Dendritic cell treated with granulocyte-macrophage colony-stimulating factor and Interleukin-4, amounts not matched to agents 40 ng/mL and 50 ng/mL, for 4 days (primary cell): Measurements from ENCODE around the gene ZBTB46.
A peak's percentile ranks its signal among the peaks of the same experiment; 100 is the strongest.
"Not testable (repeated sequence)": the region's sequence is repeated elsewhere in the genome, so short reads cannot be mapped to it uniquely, and the experiment has no call there.

ENCODE experiments used
- H3K27ac Mint-ChIP-seq: one replicate; pipeline ENCODE4 v1.8.0; 2022; ENCODE audit warnings: mild to moderate bottlenecking, mixed read lengths
- H3K27me3 Mint-ChIP-seq: one replicate; pipeline ENCODE4 v1.8.0; 2022; ENCODE audit warnings: mild to moderate bottlenecking, mixed read lengths
- H3K36me3 Mint-ChIP-seq: one replicate; pipeline ENCODE4 v1.8.0; 2022; ENCODE audit warnings: low read depth, mixed read lengths
- H3K4me1 Mint-ChIP-seq: one replicate; pipeline ENCODE4 v1.8.0; 2022; ENCODE audit warnings: low read depth, mixed read lengths
- H3K4me3 Mint-ChIP-seq: one replicate; pipeline ENCODE4 v1.8.0; 2022; ENCODE audit warnings: mild to moderate bottlenecking, moderate library complexity, mixed read lengths
- H3K9me3 Mint-ChIP-seq: one replicate; pipeline ENCODE4 v1.8.0; 2022; ENCODE audit warnings: mixed read lengths
- intact Hi-C: fragments of 100-400 bp; cut with micrococcal nuclease; formaldehyde crosslinking; loops from one replicate; pipeline ENCODE4 v1.15.0; 2022

Gene ZBTB46

DNA sequence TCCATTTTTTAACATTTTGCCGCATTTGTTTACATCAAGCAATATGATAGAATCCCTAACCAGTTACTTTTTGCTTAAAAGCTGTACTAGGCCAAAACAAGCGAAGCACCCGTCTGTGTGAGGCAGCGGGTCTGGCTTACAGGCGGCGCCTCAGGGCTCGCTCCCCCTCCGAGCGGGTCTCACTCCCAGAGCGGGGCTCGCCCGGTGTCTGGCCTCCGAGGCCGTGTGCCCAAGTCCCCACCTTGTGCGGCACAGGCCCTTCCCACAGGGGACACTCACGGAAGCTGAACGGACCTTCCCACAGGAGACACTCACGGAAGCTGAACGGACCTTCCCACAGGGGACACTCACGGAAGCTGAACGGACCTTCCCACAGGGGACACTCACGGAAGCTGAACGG lies 23.4 kb downstream of the ZBTB46 start:
- intact Hi-C loops, result no loop called here

DNA sequence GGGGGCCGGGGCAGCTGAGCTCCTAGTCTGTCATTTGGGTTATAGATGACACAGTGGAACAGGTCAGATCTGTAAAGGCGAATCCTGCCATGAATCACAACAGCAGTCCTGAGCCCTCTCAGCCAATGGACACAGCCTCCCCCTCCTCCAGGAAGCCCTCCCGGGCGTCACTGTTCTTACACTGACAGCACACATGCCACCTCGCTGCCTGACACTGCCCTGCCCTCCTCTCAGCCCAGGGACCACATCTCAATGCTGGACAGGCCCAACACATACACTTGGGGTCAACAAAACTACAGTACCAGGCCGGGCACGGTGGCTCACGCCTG lies 26.8 kb downstream of the ZBTB46 start:
- H3K4me1 Mint-ChIP-seq, result peaks cover 60% of the 10 kb centered on the region
- H3K27ac Mint-ChIP-seq, result peak overlapping the region; percentile 100
- no peaks in the 10 kb centered on the region for H3K9me3 Mint-ChIP-seq
- intact Hi-C loops, result no loop called here
- H3K4me3 Mint-ChIP-seq, result peak overlapping the region; percentile 83
- peaks cover 50% of the 10 kb centered on the region for H3K36me3 Mint-ChIP-seq
- H3K27me3 Mint-ChIP-seq, result no peaks in the 10 kb centered on the region

More for the DNA sequence above, 23.4 kb downstream of the ZBTB46 start:
- Mint-ChIP-seq H3K4me3 (no peak overlapping the region), H3K9me3 (no peaks in the 10 kb centered on the region), H3K27ac (no peak overlapping the region), H3K27me3 (no peaks in the 10 kb centered on the region), H3K36me3 (peaks cover 39% of the 10 kb centered on the region), H3K4me1 (peaks cover 42% of the 10 kb centered on the region)

DNA sequence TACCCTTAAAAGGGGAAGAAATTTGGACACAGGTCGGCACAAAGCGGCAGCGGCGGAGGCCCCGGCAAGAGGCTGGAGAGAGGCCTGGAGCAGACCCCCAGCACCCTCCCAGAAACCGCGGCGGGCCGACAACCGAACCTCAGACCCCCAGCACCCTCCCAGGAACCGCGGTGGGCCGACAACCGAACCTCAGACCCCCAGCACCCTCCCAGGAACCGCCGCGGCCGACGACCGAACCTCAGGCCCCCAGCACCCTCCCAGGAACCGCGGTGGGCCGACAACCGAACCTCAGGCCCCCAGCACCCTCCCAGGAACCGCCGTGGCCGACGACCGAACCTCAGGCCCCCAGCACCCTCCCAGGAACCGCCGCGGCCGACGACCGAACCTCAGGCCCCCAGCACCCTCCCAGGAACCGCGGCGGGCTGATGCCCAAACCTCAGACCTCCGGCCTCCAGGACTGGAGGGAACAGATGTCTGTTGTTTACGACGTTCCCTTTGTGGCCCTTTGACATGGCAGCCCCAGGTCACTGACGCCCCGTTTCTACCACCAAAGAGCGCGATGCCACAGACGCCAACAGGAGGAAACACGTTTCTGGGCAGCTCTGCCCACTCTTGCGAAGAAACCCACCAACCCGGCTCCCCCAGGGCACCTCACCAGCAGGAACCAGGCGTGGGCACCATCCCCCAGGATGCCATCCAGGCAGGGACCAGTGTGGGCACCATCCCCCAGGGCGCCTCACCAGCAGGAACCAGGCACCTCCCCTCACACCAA lies 28.4 kb downstream of the ZBTB46 start:
- H3K9me3 Mint-ChIP-seq, result no peaks in the 10 kb centered on the region
- intact Hi-C loops, result no loop called here
- H3K27me3 Mint-ChIP-seq, result no peaks in the 10 kb centered on the region
- peaks cover 40% of the 10 kb centered on the region for H3K36me3 Mint-ChIP-seq
- H3K4me3 Mint-ChIP-seq, result peak overlapping the region; percentile 83
- peak overlapping the region; percentile 100 for H3K27ac Mint-ChIP-seq
- H3K4me1 Mint-ChIP-seq, result peaks cover 64% of the 10 kb centered on the region

DNA sequence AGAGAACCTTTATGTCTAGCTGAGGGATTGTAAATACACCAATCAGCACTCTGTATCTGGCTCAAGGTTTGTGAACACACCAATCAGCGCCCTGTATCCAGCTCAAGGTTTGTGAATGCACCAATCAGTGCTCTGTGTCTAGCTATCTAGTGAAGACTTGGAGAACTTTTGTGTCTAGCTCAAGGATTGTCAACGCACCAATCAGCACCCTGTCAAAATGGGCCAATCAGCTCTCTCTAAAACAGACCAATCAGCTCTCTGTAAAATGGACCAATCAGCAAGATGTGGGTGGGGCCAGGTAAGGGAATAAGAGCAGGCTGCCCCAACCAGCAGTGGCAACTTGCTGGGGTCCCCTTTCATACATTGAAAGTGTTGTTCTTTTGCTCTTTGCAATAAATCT lies 29.9 kb downstream of the ZBTB46 start:
- peaks cover 68% of the 10 kb centered on the region for H3K4me1 Mint-ChIP-seq
- H3K4me3 Mint-ChIP-seq, intact Hi-C loops, H3K27me3 Mint-ChIP-seq, H3K9me3 Mint-ChIP-seq: not testable (repeated sequence)
- H3K36me3 Mint-ChIP-seq, result peaks cover 37% of the 10 kb centered on the region
- H3K27ac Mint-ChIP-seq, result peak overlapping the region; percentile 73

DNA sequence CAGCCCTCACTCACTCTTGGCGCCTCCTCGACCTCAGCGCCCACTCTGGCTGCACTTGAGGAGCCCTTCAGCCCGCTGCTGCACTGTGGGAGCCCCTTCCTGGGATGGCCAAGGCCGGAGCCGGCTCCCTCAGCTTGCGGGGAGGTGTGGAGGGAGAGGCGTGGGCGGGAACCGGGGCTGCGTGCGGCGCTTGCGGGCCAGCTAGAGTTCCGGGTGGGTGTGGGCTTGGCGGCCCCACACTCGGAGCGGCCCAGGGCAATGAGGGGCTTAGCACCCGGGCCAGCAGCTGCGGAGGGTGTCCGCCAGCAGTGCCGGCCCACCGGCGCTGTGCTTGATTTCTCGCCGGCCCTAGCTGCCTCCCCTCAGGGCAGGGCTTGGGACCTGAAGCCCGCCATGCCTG lies 30.7 kb downstream of the ZBTB46 start:
- Mint-ChIP-seq H3K36me3 (peaks cover 44% of the 10 kb centered on the region), H3K27ac (peak overlapping the region; percentile 73), H3K4me1 (peaks cover 71% of the 10 kb centered on the region)
- H3K9me3 Mint-ChIP-seq, H3K27me3 Mint-ChIP-seq, intact Hi-C loops, H3K4me3 Mint-ChIP-seq: not testable (repeated sequence)

DNA sequence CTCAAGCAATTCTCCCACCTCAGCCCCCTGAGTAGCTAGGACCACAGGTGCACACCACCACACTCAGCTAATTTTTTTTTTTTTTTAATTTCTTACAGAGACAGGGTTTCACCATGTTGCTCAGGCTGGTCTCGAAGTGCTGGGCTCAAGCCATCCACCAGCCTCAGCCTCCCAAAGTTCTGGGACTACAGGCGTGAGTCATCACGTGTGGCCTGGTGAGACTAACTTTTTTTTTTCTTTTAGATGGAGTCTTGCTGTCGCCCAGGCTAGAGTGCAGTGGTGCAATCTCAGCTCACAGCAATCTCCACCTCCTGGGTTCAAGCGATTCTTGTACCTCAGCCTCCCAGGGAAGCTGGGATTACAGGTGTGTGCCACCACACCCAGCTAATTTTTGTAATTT lies 31.9 kb downstream of the ZBTB46 start:
- Mint-ChIP-seq H3K36me3 (peaks cover 50% of the 10 kb centered on the region), H3K4me1 (peaks cover 64% of the 10 kb centered on the region)
- H3K27ac Mint-ChIP-seq, H3K9me3 Mint-ChIP-seq, H3K27me3 Mint-ChIP-seq, intact Hi-C loops, H3K4me3 Mint-ChIP-seq: not testable (repeated sequence)

DNA sequence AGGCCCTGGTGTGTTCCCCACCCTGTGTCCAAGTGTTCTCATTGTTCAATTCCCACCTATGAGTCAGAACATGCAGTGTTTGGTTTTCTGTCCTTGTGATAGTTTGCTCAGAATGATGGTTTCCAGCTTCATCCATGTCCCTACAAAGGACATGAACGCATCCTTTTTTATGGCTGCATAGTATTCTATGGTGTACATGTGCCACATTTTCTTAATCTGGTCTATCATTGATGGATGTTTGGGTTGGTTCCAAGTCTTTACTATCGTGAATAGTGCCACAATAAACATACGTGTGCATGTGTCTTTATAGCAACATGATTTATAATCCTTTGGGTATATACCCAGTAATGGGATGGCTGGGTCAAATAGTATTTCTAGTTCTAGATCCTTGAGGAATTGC lies 33.9 kb downstream of the ZBTB46 start:
- Mint-ChIP-seq H3K36me3 (peaks cover 58% of the 10 kb centered on the region), H3K4me1 (peaks cover 46% of the 10 kb centered on the region)
- intact Hi-C loops, H3K4me3 Mint-ChIP-seq, H3K27me3 Mint-ChIP-seq, H3K27ac Mint-ChIP-seq, H3K9me3 Mint-ChIP-seq: not testable (repeated sequence)

DNA sequence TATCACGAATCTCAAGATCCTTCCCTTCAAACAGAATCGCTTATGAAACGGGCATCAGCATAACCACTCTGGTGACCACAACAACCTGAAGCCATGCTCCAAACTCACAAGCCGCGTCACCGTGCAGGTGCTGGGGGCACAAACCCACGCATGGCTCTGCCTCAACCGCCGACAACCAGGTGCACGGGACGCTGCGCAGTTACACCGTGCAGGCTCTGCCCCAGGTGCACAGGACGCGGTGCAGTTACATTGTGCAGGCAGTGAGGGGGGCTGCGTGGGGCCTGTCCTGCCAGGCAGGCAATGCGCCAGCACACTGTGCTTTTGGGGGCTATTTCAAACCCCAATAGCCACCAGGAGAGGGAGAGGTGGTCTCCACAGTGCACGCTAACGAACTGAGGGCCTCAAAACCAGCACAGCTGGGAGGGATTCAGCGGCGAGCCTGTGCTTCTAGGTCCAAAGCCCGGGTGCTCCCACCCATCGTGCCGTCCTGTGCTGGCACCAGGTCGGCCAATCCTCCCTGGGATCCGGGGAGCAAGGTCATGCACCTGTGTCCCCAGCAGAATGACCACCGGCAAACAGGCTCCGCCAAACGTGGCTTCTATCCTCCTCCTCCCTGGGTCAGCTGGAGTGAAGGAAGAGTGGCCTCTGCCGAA lies 35.8 kb downstream of the ZBTB46 start:
- peaks cover 29% of the 10 kb centered on the region for H3K4me1 Mint-ChIP-seq
- intact Hi-C loops, result no loop called here

DNA sequence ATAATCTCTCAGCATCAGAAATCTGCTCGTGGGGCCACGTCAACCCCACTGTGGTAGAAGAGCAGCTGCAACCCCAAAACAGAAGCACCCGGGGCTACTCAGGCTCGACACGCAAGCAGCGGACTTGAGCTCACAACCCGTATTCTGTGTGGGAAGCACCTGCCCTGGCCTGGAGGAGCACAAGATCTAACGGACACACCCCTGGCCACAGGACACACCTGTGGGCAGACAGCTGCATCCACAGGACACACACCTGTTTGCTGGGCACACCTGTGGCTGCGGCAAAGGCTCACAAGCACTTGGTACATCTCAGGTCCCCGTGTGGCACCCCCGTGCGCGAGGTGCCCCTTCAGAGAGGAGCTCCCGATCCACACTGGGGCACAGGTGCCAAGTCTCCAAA lies 36.5 kb downstream of the ZBTB46 start:
- intact Hi-C loops, result no loop called here
- Mint-ChIP-seq H3K4me3 (no peak overlapping the region), H3K9me3 (no peaks in the 10 kb centered on the region), H3K27me3 (peaks cover 10% of the 10 kb centered on the region), H3K4me1 (peaks cover 22% of the 10 kb centered on the region), H3K36me3 (peaks cover 60% of the 10 kb centered on the region), H3K27ac (no peak overlapping the region)

More for the DNA sequence above, 35.8 kb downstream of the ZBTB46 start:
- H3K4me3 Mint-ChIP-seq, result no peak overlapping the region
- peaks cover 10% of the 10 kb centered on the region for H3K27me3 Mint-ChIP-seq
- no peak overlapping the region for H3K27ac Mint-ChIP-seq
- H3K9me3 Mint-ChIP-seq, result no peaks in the 10 kb centered on the region
- peaks cover 60% of the 10 kb centered on the region for H3K36me3 Mint-ChIP-seq

DNA sequence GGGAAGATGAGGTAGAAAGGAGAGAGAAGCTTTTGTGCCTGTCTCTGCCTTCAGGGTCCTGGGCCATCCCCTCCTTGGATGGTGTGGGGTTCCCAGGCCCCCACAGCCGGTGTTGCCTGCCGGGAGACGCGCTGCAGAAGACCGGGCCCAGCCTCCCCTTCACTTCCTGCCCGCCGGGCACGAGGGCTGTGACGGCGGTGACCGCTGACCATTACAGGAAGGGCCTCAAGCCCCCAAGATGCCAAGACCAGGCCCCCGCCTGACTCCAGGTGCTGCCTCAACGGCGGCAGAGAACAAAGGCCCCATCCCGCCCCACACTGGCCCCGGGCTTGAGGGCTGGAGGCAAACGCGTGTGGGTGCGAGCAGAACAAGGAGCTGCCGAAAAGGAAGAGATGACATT lies 38.2 kb downstream of the ZBTB46 start:
- H3K27ac Mint-ChIP-seq, result no peak overlapping the region
- H3K4me1 Mint-ChIP-seq, result peaks cover 18% of the 10 kb centered on the region
- peaks cover 74% of the 10 kb centered on the region for H3K36me3 Mint-ChIP-seq
- no peak overlapping the region for H3K4me3 Mint-ChIP-seq
- H3K9me3 Mint-ChIP-seq, result no peaks in the 10 kb centered on the region
- H3K27me3 Mint-ChIP-seq, result peaks cover 10% of the 10 kb centered on the region
- intact Hi-C loops, result no loop called here

DNA sequence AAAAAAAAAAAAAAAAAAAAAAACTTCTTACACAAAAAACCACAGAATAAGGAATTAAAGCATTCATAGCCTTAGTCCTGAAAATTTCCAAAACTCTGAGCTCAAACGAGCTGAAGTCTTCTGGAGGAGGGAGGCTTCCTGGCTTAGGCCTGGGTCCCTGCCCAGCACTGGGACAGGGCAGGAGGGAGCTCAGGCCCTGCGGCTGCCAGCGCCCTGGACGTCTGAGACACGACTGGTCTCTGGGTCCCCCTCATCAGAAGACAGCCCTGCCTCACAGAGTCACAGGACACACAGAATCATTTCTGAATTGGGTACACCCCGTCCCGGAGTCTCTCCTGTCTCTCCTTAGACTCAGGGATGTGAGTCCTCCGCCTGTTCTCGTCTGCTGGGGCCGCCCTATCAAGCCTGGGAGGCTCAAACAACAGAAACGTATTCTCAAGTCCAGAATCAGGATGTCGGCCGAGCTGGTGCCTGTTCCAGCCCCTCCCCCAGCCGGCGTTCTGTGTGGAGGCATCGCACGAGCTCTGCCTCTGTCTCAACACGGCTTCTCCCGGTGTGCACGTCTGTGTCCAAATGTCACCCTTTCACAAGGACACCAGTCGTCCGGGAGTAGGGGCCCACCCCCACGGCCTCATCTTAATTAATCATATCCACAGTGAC lies 39.4 kb downstream of the ZBTB46 start:
- intact Hi-C loops, result no loop called here
- H3K9me3 Mint-ChIP-seq, result no peaks in the 10 kb centered on the region
- no peak overlapping the region for H3K4me3 Mint-ChIP-seq
- H3K36me3 Mint-ChIP-seq, result peaks cover 86% of the 10 kb centered on the region
- peaks cover 20% of the 10 kb centered on the region for H3K4me1 Mint-ChIP-seq
- H3K27me3 Mint-ChIP-seq, result peaks cover 10% of the 10 kb centered on the region
- H3K27ac Mint-ChIP-seq, result no peak overlapping the region

DNA sequence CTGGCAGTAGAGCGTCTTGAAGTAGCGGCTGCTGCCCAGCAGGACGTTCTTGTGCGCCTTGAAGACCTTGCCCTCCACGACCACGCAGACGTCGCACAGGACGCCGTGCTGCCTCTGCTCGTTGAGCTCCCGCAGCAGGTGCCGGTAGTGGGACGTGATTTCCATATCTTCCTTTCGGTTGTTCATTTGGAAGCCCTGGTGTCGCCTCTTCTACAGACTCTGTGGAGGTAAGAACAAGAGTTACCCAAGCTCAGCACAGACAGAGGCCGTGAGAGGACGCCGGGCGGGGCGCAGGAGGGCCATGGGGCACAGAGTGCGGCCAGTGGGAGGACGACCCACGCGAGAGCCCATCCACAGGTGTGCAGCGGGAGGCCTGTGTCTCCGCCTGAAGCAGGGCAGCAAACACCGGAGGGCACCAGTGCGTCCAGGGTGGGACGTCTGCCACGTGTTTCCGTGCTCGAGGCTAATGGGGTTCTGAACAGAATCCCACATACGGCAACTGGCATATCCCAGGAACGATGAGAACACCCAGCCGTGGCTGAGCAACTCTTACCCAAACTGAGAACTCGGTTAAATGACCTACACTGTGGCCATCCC lies 40.4 kb downstream of the ZBTB46 start:
- H3K27me3 Mint-ChIP-seq, result peaks cover 6% of the 10 kb centered on the region
- no peaks in the 10 kb centered on the region for H3K9me3 Mint-ChIP-seq
- no peak overlapping the region for H3K4me3 Mint-ChIP-seq
- no peak overlapping the region for H3K27ac Mint-ChIP-seq
- peaks cover 83% of the 10 kb centered on the region for H3K36me3 Mint-ChIP-seq
- peaks cover 13% of the 10 kb centered on the region for H3K4me1 Mint-ChIP-seq
- intact Hi-C loops, result no loop called here

DNA sequence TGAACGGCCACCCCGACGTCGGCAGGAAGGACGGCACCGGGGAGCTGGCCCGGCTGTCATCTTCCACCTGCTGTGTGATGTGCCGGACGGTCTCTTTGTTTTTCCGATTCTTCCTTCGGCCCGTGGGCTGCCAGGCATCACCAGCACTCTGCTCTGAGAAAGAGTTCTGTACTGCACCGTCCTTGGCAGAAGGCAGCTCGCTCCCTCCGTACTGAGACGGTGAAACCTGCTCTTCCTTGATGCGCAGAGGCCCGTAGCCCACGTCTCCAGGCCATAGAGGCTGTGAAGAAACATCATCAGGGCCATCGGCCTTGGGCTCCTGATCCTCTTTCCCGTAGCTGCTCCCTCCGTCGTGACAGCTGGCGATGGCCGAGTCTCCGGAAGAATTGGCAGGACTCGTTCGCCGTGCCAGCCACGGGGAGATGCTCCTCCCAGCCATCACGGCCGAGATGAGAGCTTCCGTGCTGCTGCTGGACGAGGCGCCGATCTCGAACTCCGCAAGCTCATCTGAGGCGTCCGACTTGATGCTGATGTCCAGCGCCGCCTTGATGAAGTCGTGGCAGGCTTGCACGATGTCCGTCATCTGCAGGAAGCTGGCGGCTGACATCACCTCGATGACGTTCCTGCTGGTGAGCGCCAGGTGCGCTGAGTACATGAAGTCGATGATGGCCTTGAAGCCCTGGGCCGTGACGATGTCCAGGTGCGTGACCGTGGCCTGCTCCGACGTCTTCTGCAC lies 41.1 kb downstream of the ZBTB46 start:
- Mint-ChIP-seq H3K27me3 (peaks cover 1% of the 10 kb centered on the region), H3K27ac (no peak overlapping the region), H3K4me3 (no peak overlapping the region), H3K4me1 (peaks cover 12% of the 10 kb centered on the region), H3K9me3 (no peaks in the 10 kb centered on the region), H3K36me3 (peaks cover 82% of the 10 kb centered on the region)
- intact Hi-C loops, result no loop called here
